ENCODE data around the gene FRAS1.

FRAS1 gene

GRCh38 chr4:78377555-78377954, 320.4 kb downstream of the FRAS1 start:
- DNase-seq = no peak

- no peak for DNase-seq
Observed at GRCh38 chr4:78379040-78379439, 321.9 kb downstream of the FRAS1 start.

GRCh38 chr4:78379991-78380729, 323.0 kb downstream of the FRAS1 start:
- DNase-seq = no peak

GRCh38 chr4:78386679-78387078, 329.6 kb downstream of the FRAS1 start:
- no peak for DNase-seq

- no peak for DNase-seq
Observed at GRCh38 chr4:78395642-78396041, 338.5 kb downstream of the FRAS1 start.

- no peak for DNase-seq
Observed at GRCh38 chr4:78396613-78397291, 339.6 kb downstream of the FRAS1 start.

GRCh38 chr4:78397292-78397630, 340.1 kb downstream of the FRAS1 start:
- DNase-seq = no peak

GRCh38 chr4:78409612-78410202, 352.6 kb downstream of the FRAS1 start:
- DNase-seq = no peak

- DNase-seq = no peak
Observed at GRCh38 chr4:78410225-78410624, 353.1 kb downstream of the FRAS1 start.

- DNase-seq = no peak
Observed at GRCh38 chr4:78410676-78411075, 353.6 kb downstream of the FRAS1 start.

- DNase-seq = no peak
Observed at GRCh38 chr4:78414116-78414515, 357.0 kb downstream of the FRAS1 start.

GRCh38 chr4:78417603-78418002, 360.5 kb downstream of the FRAS1 start:
- no peak for DNase-seq

- no peak for DNase-seq
Observed at GRCh38 chr4:78418406-78418805, 361.3 kb downstream of the FRAS1 start.

GRCh38 chr4:78423790-78424189, 366.7 kb downstream of the FRAS1 start:
- no peak for DNase-seq

- no peak for DNase-seq
Observed at GRCh38 chr4:78424461-78424860, 367.3 kb downstream of the FRAS1 start.

- DNase-seq = no peak
Observed at GRCh38 chr4:78426972-78427371, 369.8 kb downstream of the FRAS1 start.

GRCh38 chr4:78428996-78429395, 371.9 kb downstream of the FRAS1 start:
- DNase-seq = no peak

- DNase-seq = no peak
Observed at GRCh38 chr4:78432896-78433295, 375.8 kb downstream of the FRAS1 start.

GRCh38 chr4:78437608-78438088, 380.5 kb downstream of the FRAS1 start:
- no peak for DNase-seq

- DNase-seq = no peak
Observed at GRCh38 chr4:78439328-78439727, 382.2 kb downstream of the FRAS1 start.

GRCh38 chr4:78441756-78442155, 384.6 kb downstream of the FRAS1 start:
- no peak for DNase-seq

- DNase-seq = no peak
Observed at GRCh38 chr4:78446619-78447018, 389.5 kb downstream of the FRAS1 start.

- DNase-seq = no peak
Observed at GRCh38 chr4:78451407-78451806, 394.3 kb downstream of the FRAS1 start.

- no peak for DNase-seq
Observed at GRCh38 chr4:78454016-78454415, 396.9 kb downstream of the FRAS1 start.

Data from cerebellar nuclear complex (tissue), 1 donor.